ENCODE data around the gene SLC39A9. TPM values are rescaled to one million over a fixed set of nuclear protein-coding genes. Genes with fewer than 3 reads are reported as not detected.

Gene SLC39A9
- total RNA-seq, 1 experiment from 2014 or later, result 80.2 TPM

GRCh38 chr14:69357544-69358200, 40.8 kb upstream of the SLC39A9 start:
- H4K20me1 ChIP-seq (ENCODE audit: insufficient read depth), result no peaks in the 10 kb centered on the region
- H3K79me2 ChIP-seq (ENCODE audit: insufficient read depth, low read length), result no peaks in the 10 kb centered on the region
- H3K27ac ChIP-seq (ENCODE audit: low read depth, low read length), result no peak overlapping the region
- H3K4me2 ChIP-seq (ENCODE audit: low read length), result no peak overlapping the region
- no peak overlapping the region for H2AFZ ChIP-seq (ENCODE audit: low read depth, low read length, poor library complexity, severe bottlenecking)
- ChIA-PET POLR2A (interaction anchor here (0.6 kb wide), 1 partner anchor 35 kb away, joined by 4 read pairs; no protein-coding TSS in a partner anchor), RAD21 (ENCODE audit: low non-redundant PET in 1 of 2, low total read pairs in 2 of 2, uncharacterized antibody in 2 of 2, unreplicated experiment in 2 of 2) (no interaction called here), CTCF (interaction anchor here (1.5 kb wide), 1 partner anchor 11 kb away, joined by 3 read pairs; no protein-coding TSS in a partner anchor)
- H3K9me3 ChIP-seq (ENCODE audit: control insufficient read depth in 1 of 2, insufficient read depth in 1 of 2, low read depth in 1 of 2, low read length in 2 of 2), result no peaks in the 10 kb centered on the region
- no TSS peak for BruUV-seq (replicated peaks)
- no peak for TF ChIP-seq YY1 (IDR thresholded peaks at IDR 0.05; ENCODE audit: extremely low read depth, insufficient replicate concordance, low read depth, low read length)
- TF ChIP-seq MAX (IDR thresholded peaks at IDR 0.05), result no peak
- TF ChIP-seq SIN3A (IDR thresholded peaks at IDR 0.05; ENCODE audit: low read depth), result no peak
- no peak for TF ChIP-seq CBX3 (IDR thresholded peaks at IDR 0.05; ENCODE audit: low read depth)
- no peak for TF ChIP-seq SP1 (IDR thresholded peaks at IDR 0.05; ENCODE audit: low read depth)
- TF ChIP-seq EGR1 (IDR thresholded peaks at IDR 0.05; ENCODE audit: low read depth), result no peak
- no peak for TF ChIP-seq TCF7L2 (IDR thresholded peaks at IDR 0.05; ENCODE audit: borderline replicate concordance, extremely low read depth, insufficient read depth, insufficient read length)
- TF ChIP-seq, protein P1, sequence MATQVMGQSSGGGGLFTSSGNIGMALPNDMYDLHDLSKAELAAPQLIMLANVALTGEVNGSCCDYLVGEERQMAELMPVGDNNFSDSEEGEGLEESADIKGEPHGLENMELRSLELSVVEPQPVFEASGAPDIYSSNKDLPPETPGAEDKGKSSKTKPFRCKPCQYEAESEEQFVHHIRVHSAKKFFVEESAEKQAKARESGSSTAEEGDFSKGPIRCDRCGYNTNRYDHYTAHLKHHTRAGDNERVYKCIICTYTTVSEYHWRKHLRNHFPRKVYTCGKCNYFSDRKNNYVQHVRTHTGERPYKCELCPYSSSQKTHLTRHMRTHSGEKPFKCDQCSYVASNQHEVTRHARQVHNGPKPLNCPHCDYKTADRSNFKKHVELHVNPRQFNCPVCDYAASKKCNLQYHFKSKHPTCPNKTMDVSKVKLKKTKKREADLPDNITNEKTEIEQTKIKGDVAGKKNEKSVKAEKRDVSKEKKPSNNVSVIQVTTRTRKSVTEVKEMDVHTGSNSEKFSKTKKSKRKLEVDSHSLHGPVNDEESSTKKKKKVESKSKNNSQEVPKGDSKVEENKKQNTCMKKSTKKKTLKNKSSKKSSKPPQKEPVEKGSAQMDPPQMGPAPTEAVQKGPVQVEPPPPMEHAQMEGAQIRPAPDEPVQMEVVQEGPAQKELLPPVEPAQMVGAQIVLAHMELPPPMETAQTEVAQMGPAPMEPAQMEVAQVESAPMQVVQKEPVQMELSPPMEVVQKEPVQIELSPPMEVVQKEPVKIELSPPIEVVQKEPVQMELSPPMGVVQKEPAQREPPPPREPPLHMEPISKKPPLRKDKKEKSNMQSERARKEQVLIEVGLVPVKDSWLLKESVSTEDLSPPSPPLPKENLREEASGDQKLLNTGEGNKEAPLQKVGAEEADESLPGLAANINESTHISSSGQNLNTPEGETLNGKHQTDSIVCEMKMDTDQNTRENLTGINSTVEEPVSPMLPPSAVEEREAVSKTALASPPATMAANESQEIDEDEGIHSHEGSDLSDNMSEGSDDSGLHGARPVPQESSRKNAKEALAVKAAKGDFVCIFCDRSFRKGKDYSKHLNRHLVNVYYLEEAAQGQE (IDR thresholded peaks at IDR 0.05; ENCODE audit: low read depth), result no peak
- TF ChIP-seq CTCF (IDR thresholded peaks at IDR 0.05 in 2 of 3, conservative IDR thresholded peaks at IDR 0.05 in 1 of 3; ENCODE audit: borderline replicate concordance in 1 of 3, insufficient read depth in 1 of 3, low read depth in 2 of 3, low read length in 2 of 3), result no peak
- no peak for TF ChIP-seq POLR2AphosphoS5 (IDR thresholded peaks at IDR 0.05; ENCODE audit: low read depth, low read length)
- TF ChIP-seq POLR2A (IDR thresholded peaks at IDR 0.05; ENCODE audit: borderline replicate concordance, extremely low read depth, insufficient read depth, insufficient read length), result no peak
- TF ChIP-seq JUND (IDR thresholded peaks at IDR 0.05), result no peak
- no peak for TF ChIP-seq ZNF274 (IDR thresholded peaks at IDR 0.05; ENCODE audit: low read depth, low read length)
- no peak for TF ChIP-seq FOSL1 (IDR thresholded peaks at IDR 0.05; ENCODE audit: low read depth)
- no peak for TF ChIP-seq EZH2 (IDR thresholded peaks at IDR 0.05)
- TF ChIP-seq RAD21 (IDR thresholded peaks at IDR 0.05; ENCODE audit: low read depth), result no peak
- no peak for TF ChIP-seq SRF (IDR thresholded peaks at IDR 0.05; ENCODE audit: low read depth)
- H3K4me3 ChIP-seq (replicated peaks in 1 of 2; ENCODE audit: low read depth in 1 of 2, low read length in 2 of 2), result no peak overlapping the region
- H3K9me2 ChIP-seq (ENCODE audit: insufficient read depth), result no peaks in the 10 kb centered on the region
- H3K4me1 ChIP-seq (ENCODE audit: control insufficient read depth in 1 of 2, insufficient read depth in 2 of 2, low read length in 2 of 2), result no peaks in the 10 kb centered on the region
- H3K9ac ChIP-seq (ENCODE audit: low read length), result no peak overlapping the region
- DNase-seq (ENCODE audit: low read depth, low spot score), result no peak
- H3K36me3 ChIP-seq (ENCODE audit: control insufficient read depth in 1 of 2, insufficient read depth in 2 of 2, low read length in 2 of 2), result no peaks in the 10 kb centered on the region
- intact Hi-C loops (cut with micrococcal nuclease), result no loop called here
- no peak for ATAC-seq
- H3K27me3 ChIP-seq (ENCODE audit: insufficient read depth, low read length), result no peaks in the 10 kb centered on the region
